Endothelial cell of umbilical vein (primary cell): ENCODE data around the gene SH3D21. TPM values are rescaled to one million over a fixed set of nuclear protein-coding genes. Genes with fewer than 3 reads are reported as not detected.
A peak's percentile ranks its signal among the peaks of the same experiment; 100 is the strongest.

Source experiments
- BruUV-seq: library from RNA; stranded (reverse); fragments of 400-500 nt; replicated peaks from 2 replicates; lab custom pipeline; 2021; lab: Mats Ljungman, UMichigan
- CTCF ChIA-PET: fragments of 300-600, 350-600 bp; sonication (Branson Sonifier 250); formaldehyde crosslinking; loops from one replicate; lab custom pipeline; 2021; ENCODE audit warnings: antibody characterized with exemption, inconsistent platforms; lab: Charles Lee
- POLR2A ChIA-PET: fragments of 300-600, 350-600 bp; sonication (Branson Sonifier 250); formaldehyde crosslinking; loops from one replicate; lab custom pipeline; 2021; ENCODE audit warnings: antibody characterized with exemption, inconsistent platforms; lab: Charles Lee
- DNase-seq: peaks from one replicate; pipeline ENCODE4 v3.0.0-alpha.2; 2011; ENCODE audit warnings: low read depth, low spot score
- FAIRE-seq: peaks from 2 replicates; lab custom pipeline; 2011; peaks lifted over from hg19 to GRCh38; lab: Jason Lieb, UNC
- H2AFZ ChIP-seq: 2 replicates; pipeline ENCODE4 v1.6.0; 2012; ENCODE audit warnings: low read depth, low read length, control low read depth, inconsistent platforms
- H3K27ac ChIP-seq: 2 replicates; pipeline ENCODE4 v1.5.1; 2011; ENCODE audit warnings: low read depth, mild to moderate bottlenecking, control low read depth, low read length, moderate library complexity; ENCODE audit not compliant: insufficient read depth
- H3K27me3 ChIP-seq, 2 experiments: 2 replicates each; pipeline versions ENCODE4 v1.6.0 to v1.6.1; 2011; ENCODE audit warnings: low read length in 2 of 2, mixed read lengths in 1 of 2; ENCODE audit not compliant: control insufficient read depth in 2 of 2, insufficient read depth in 2 of 2
- H3K36me3 ChIP-seq, 2 experiments: 2 replicates in 1 of 2; 3 replicates in 1 of 2; pipeline ENCODE4 v1.5.1; 2011; ENCODE audit warnings: low read length in 2 of 2, mild to moderate bottlenecking in 1 of 2, moderate library complexity in 1 of 2; ENCODE audit not compliant: control insufficient read depth in 2 of 2, insufficient read depth in 2 of 2; ENCODE audit errors: extremely low read depth in 1 of 2
- H3K4me1 ChIP-seq: 3 replicates; pipeline ENCODE4 v1.5.1; 2011; ENCODE audit warnings: mild to moderate bottlenecking, low read length; ENCODE audit not compliant: control insufficient read depth, insufficient read depth; ENCODE audit errors: extremely low read depth
- H3K4me2 ChIP-seq: 2 replicates; pipeline ENCODE4 v1.6.1; 2011; ENCODE audit warnings: low read length, control low read depth, mixed read lengths; ENCODE audit not compliant: insufficient read depth
- H3K4me3 ChIP-seq, 3 experiments: fragments of 200-600 bp in 1 of 3; sonication (generic), shearing (Covaris generic) in 1 of 3; replicated peaks in 1 of 3; 2 replicates each; pipeline ENCODE4 v1.5.1; 2011 to 2016; ENCODE audit warnings: control low read depth in 3 of 3, low read length in 3 of 3, mild to moderate bottlenecking in 2 of 3, inconsistent platforms in 1 of 3, low read depth in 1 of 3, moderate library complexity in 1 of 3; ENCODE audit not compliant: insufficient read depth in 1 of 3
- H3K79me2 ChIP-seq: 2 replicates; pipeline ENCODE4 v1.6.0; 2012; ENCODE audit warnings: low read length, inconsistent platforms; ENCODE audit not compliant: control insufficient read depth, insufficient read depth
- H3K9ac ChIP-seq: replicated peaks from 2 replicates; pipeline ENCODE3; 2011; ENCODE audit warnings: low read length, control low read depth; ENCODE audit not compliant: insufficient read depth; ENCODE audit errors: extremely low read depth
- H3K9me1 ChIP-seq: replicated peaks from 3 replicates; pipeline ENCODE4 v1.6.0; 2011; ENCODE audit warnings: mild to moderate bottlenecking, low read length; ENCODE audit not compliant: control insufficient read depth, insufficient read depth; ENCODE audit errors: extremely low read depth
- H3K9me3 ChIP-seq: replicated peaks from 2 replicates; pipeline ENCODE4 v1.5.1; 2012; ENCODE audit warnings: low read length, inconsistent platforms; ENCODE audit not compliant: control insufficient read depth, insufficient read depth
- H4K20me1 ChIP-seq: replicated peaks from 2 replicates; pipeline ENCODE3; 2011; ENCODE audit warnings: mild to moderate bottlenecking, low read length; ENCODE audit not compliant: control insufficient read depth, insufficient read depth; ENCODE audit errors: extremely low read depth
- EZH2 ChIP-seq: IDR thresholded peaks from 2 replicates; pipeline ENCODE4 v1.6.1; 2012; ENCODE audit warnings: borderline replicate concordance, low read depth, mild to moderate bottlenecking, moderate library complexity, low read length, inconsistent platforms; ENCODE audit not compliant: severe bottlenecking
- GATA2 ChIP-seq: IDR thresholded peaks from 2 replicates; pipeline ENCODE4 v1.7.0; 2011; ENCODE audit warnings: low read depth, mild to moderate bottlenecking, moderate library complexity, mixed read lengths, low read length; ENCODE audit not compliant: insufficient read length, insufficient read depth
- MYC ChIP-seq: IDR thresholded peaks from one replicate; pipeline ENCODE4 v1.6.1; 2011; ENCODE audit warnings: mild to moderate bottlenecking, low read depth, low read length
- POLR2AphosphoS5 ChIP-seq: IDR thresholded peaks from 2 replicates; pipeline ENCODE4 v1.6.1; 2012; ENCODE audit warnings: low read depth, mild to moderate bottlenecking, control low read depth, low read length, moderate library complexity; ENCODE audit not compliant: insufficient read depth
- dilution Hi-C: fragments of 300-500 bp; cut with MboI; formaldehyde crosslinking; loops from one replicate; pipeline ENCODE4 v1.15.0; 2019; ENCODE audit warnings: low sequenced_read_pairs; ENCODE audit not compliant: extremely low pct_ligation_motif_present
- intact Hi-C: fragments of 100-400 bp; cut with micrococcal nuclease; formaldehyde crosslinking; loops from one replicate; pipeline ENCODE4 v1.10.0; 2022
- polyA plus RNA-seq, 4 experiments: library from polyadenylated mRNA; depleted of rRNA in 3 of 4; stranded (reverse) in 3 of 4; unstranded in 1 of 4; fragments of >200 nt; gene quantifications; 2 replicates each; pipeline versions ENCODE4 v1.2.1 to v1.2.3, GENCODE V29; 2011 to 2012; ENCODE audit warnings: missing spikeins in 1 of 4
- total RNA-seq: library from RNA; stranded (reverse); gene quantifications from 2 replicates; pipeline ENCODE4 v1.2.3, GENCODE V29; 2021

The SH3D21 gene
- total and polyA plus RNA-seq, 2 donors (not counting 3 experiments of a cell fraction or from before 2014, with no cell fraction given), result 1.8 to 7.2 TPM

DNA sequence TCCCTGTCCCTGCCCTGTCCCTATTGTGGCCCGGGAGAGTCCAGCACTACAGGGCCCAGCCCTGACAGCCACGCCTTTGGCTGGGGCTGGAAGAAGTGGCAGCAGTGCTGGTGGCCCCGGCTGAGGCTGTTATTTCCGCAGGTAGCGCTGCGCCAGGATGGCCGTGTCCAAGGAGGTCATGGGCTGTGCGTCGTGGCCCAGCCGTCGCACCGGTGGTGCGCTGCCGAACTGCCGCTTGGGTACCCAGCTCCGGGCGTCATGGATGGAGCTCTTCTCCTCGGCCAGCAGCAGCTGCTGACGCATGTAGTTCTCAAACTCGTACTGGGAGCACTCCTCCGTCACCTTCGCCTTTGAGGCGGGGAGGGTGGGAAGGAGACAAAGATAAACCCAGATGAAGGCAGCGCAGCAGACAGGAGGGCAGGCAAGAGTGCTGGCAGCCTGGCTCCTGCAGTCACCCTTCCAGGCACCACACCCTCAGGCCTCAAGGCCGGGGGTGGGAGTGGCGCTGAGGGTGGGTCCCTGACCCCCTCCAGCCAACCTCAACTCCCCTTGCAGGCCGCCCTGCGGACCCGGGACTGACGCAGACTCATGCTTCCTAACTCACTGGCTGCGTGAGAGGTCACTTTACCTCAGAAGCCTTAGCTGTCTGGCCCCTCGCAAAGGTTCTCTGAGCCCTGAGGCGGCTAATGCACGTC lies 35.6 kb downstream of the SH3D21 start:
- Histone ChIP-seq H3K9me3 (no peaks in the 10 kb centered on the region), H3K36me3 (peaks cover 2 to 15% of the 10 kb centered on the region in 2 experiments), H3K9me1 (no peaks in the 10 kb centered on the region), H3K4me1 (peaks cover 28% of the 10 kb centered on the region), H4K20me1 (no peaks in the 10 kb centered on the region), H3K9ac (no peak overlapping the region), H3K27me3 (no peaks in the 10 kb centered on the region), H3K79me2 (no peaks in the 10 kb centered on the region), H3K4me3 (no peak overlapping the region), H3K27ac (peak overlapping the region; percentile 48), H3K4me2 (no peak overlapping the region), H2AFZ (no peak overlapping the region)
- CTCF ChIA-PET, result interaction anchor here (0.7 to 6.8 kb wide), 25 partner anchors 9 to 192 kb away, joined by 3 to 152 read pairs (median 8); partner anchors contain the start of genes EVA1B, LSM10, OSCP1 and TRAPPC3
- POLR2A ChIA-PET, result interaction anchor here (0.8 to 1.1 kb wide), 2 partner anchors 9 to 45 kb away, joined by 3 to 4 read pairs; no protein-coding TSS in a partner anchor
- intact Hi-C loops (loop anchor here (1.0 kb wide), 5 partner anchors 28 to 192 kb away; partner anchors contain the start of gene TRAPPC3), dilution Hi-C loops (no loop called here)
- DNase-seq (no peak), FAIRE-seq (no peak)
- no peak for TF ChIP-seq MYC
- TF ChIP-seq POLR2AphosphoS5, result no peak
- TF ChIP-seq EZH2, result no peak
- TF ChIP-seq GATA2, result no peak
- no TSS peak for BruUV-seq
